Measurements from ENCODE around the gene PI16. TPM values are rescaled to one million over a fixed set of nuclear protein-coding genes. Genes with fewer than 3 reads are reported as not detected.

PI16 gene
- total and polyA plus RNA-seq, 2 donors (not counting 1 experiment from before 2014, with no cell fraction given), result 1.4 to 7.4 TPM

- H3K27me3 Mint-ChIP-seq, result no peaks in the 10 kb centered on the region
- POLR2A ChIA-PET, result interaction anchor here (0.5 kb wide), 1 partner anchor 14 kb away, joined by 7 read pairs; no protein-coding TSS in a partner anchor
- H3K4me1 ChIP-seq (ENCODE audit: control insufficient read depth in 2 of 2, insufficient read depth in 2 of 2, low read length in 2 of 2), result no peaks in the 10 kb centered on the region
- no peaks in the 10 kb centered on the region for H4K20me1 ChIP-seq (ENCODE audit: control insufficient read depth, insufficient read depth, low read length, poor library complexity, severe bottlenecking)
- WGBS (ENCODE audit: insufficient coverage), result 97% methylated on average over 4 of the region's 4 CpGs
- no peak overlapping the region for H3K4me3 Mint-ChIP-seq
- H3K27ac Mint-ChIP-seq, result no peak overlapping the region
- H3K36me3 ChIP-seq (replicated peaks in 1 of 2; ENCODE audit: control extremely low read depth in 1 of 2, control insufficient read depth in 1 of 2, extremely low read depth in 1 of 2, insufficient read depth in 2 of 2, low read length in 1 of 2), result no peaks in the 10 kb centered on the region
- H3K9me3 Mint-ChIP-seq (ENCODE audit: insufficient read depth), result no peaks in the 10 kb centered on the region
- ATAC-seq (ENCODE audit: low read depth) (no peak), DNase-seq (no peak)
- no peak overlapping the region for H3K9ac ChIP-seq (ENCODE audit: low read length)
- no peak overlapping the region for H3K4me3 ChIP-seq (ENCODE audit: control extremely low read depth in 1 of 5, extremely low read depth in 1 of 5, insufficient read depth in 1 of 5, low read depth in 2 of 5, low read length in 4 of 5)
- no peak overlapping the region for H3K27ac ChIP-seq (ENCODE audit: low read length in 2 of 2)
- TF ChIP-seq EZH2 (IDR thresholded peaks at IDR 0.05; ENCODE audit: borderline replicate concordance, insufficient read depth, low read depth, low read length, poor library complexity, severe bottlenecking), result no peak
- no peak for TF ChIP-seq CTCF (IDR thresholded peaks at IDR 0.05)
- peaks cover 5% of the 10 kb centered on the region for H3K4me1 Mint-ChIP-seq
- H3K27me3 ChIP-seq (replicated peaks in 1 of 4; ENCODE audit: control extremely low read depth in 1 of 4, control insufficient read depth in 3 of 4, insufficient read depth in 4 of 4, low read length in 3 of 4), result no peaks in the 10 kb centered on the region
- H3K9me3 ChIP-seq (ENCODE audit: control extremely low read depth in 1 of 3, control insufficient read depth in 2 of 3, insufficient read depth in 1 of 3, low read length in 2 of 3), result no peaks in the 10 kb centered on the region
- no peak overlapping the region for H2AFZ ChIP-seq (ENCODE audit: insufficient read depth, low read depth, low read length, poor library complexity, severe bottlenecking)
- intact Hi-C loops (cut with micrococcal nuclease), result no loop called here
- CTCF ChIA-PET, result no interaction called here
- no peaks in the 10 kb centered on the region for H3K79me2 ChIP-seq (ENCODE audit: control insufficient read depth, insufficient read depth, low read length)
- H3K4me2 ChIP-seq (replicated peaks; ENCODE audit: low read depth, low read length, poor library complexity, severe bottlenecking), result no peak overlapping the region
Observed at GRCh38 chr6:36930483-36930882, 24.1 kb upstream of the PI16 start.

- Histone ChIP-seq H3K9me3 (ENCODE audit: control extremely low read depth in 1 of 3, control insufficient read depth in 2 of 3, insufficient read depth in 1 of 3, low read length in 2 of 3) (no peaks in the 10 kb centered on the region), H3K4me1 (ENCODE audit: control insufficient read depth in 2 of 2, insufficient read depth in 2 of 2, low read length in 2 of 2) (no peaks in the 10 kb centered on the region), H3K4me2 (replicated peaks; ENCODE audit: low read depth, low read length, poor library complexity, severe bottlenecking) (no peak overlapping the region), H3K27ac (ENCODE audit: low read length in 2 of 2) (no peak overlapping the region), H3K9ac (ENCODE audit: low read length) (no peak overlapping the region), H4K20me1 (ENCODE audit: control insufficient read depth, insufficient read depth, low read length, poor library complexity, severe bottlenecking) (no peaks in the 10 kb centered on the region), H3K27me3 (replicated peaks in 1 of 4; ENCODE audit: control extremely low read depth in 1 of 4, control insufficient read depth in 3 of 4, insufficient read depth in 4 of 4, low read length in 3 of 4) (no peaks in the 10 kb centered on the region), H3K36me3 (replicated peaks in 1 of 2; ENCODE audit: control extremely low read depth in 1 of 2, control insufficient read depth in 1 of 2, extremely low read depth in 1 of 2, insufficient read depth in 2 of 2, low read length in 1 of 2) (no peaks in the 10 kb centered on the region), H3K79me2 (ENCODE audit: control insufficient read depth, insufficient read depth, low read length) (no peaks in the 10 kb centered on the region), H3K4me3 (ENCODE audit: control extremely low read depth in 1 of 5, extremely low read depth in 1 of 5, insufficient read depth in 1 of 5, low read depth in 2 of 5, low read length in 4 of 5) (no peak overlapping the region), H2AFZ (ENCODE audit: insufficient read depth, low read depth, low read length, poor library complexity, severe bottlenecking) (no peak overlapping the region)
- Mint-ChIP-seq H3K27ac (no peak overlapping the region), H3K4me3 (no peak overlapping the region), H3K4me1 (no peaks in the 10 kb centered on the region), H3K27me3 (no peaks in the 10 kb centered on the region), H3K9me3 (ENCODE audit: insufficient read depth) (no peaks in the 10 kb centered on the region)
- DNase-seq, result no peak
- no CpG with 5 or more reads among the region's 2 CpGs for WGBS (ENCODE audit: insufficient coverage)
- POLR2A ChIA-PET, result no interaction called here
- ATAC-seq (ENCODE audit: low read depth), result no peak
- TF ChIP-seq CTCF (IDR thresholded peaks at IDR 0.05), result no peak
- no peak for TF ChIP-seq EZH2 (IDR thresholded peaks at IDR 0.05; ENCODE audit: borderline replicate concordance, insufficient read depth, low read depth, low read length, poor library complexity, severe bottlenecking)
- CTCF ChIA-PET, result interaction anchor here (0.9 to 1.2 kb wide), 3 partner anchors 17 to 276 kb away, joined by 3 to 5 read pairs (median 3); no protein-coding TSS in a partner anchor
- intact Hi-C loops (cut with micrococcal nuclease), result no loop called here
Observed at GRCh38 chr6:36933102-36933501, 21.4 kb upstream of the PI16 start.

Data from B cell (primary cell).